ENCODE results near the gene ANKEF1.
"Not testable (repeated sequence)": the region's sequence is repeated elsewhere in the genome, so short reads cannot be mapped to it uniquely, and the experiment has no call there.

ANKEF1 gene

DNA sequence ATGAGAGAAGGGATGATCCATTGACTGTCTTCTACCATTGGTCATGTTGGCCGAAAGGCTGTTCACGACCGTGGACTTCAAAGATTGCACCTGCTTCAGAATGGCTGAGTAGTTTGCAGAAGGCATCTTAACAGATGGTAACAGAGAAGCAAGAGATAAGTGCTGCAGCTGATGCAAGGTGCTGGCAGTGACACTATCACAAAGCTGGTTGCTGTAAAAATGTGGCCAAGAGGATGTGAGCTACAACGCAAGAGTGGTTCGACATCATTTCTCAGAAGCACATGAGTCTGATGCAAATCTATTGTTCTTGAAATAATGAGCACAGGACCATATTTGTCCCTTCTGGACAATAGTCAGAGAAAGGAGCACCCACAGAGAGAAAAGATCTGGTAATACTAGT is 27.0 kb upstream of the ANKEF1 start:
- Mint-ChIP-seq H3K27me3 (peaks cover 9% of the 10 kb centered on the region), H3K9me3 (no peaks in the 10 kb centered on the region), H3K27ac (no peak overlapping the region), H3K4me3 (no peak overlapping the region), H3K36me3 (no peaks in the 10 kb centered on the region), H3K4me1 (peaks cover 3% of the 10 kb centered on the region)
- ATAC-seq (ENCODE audit: low read depth) (peak; percentile 31), DNase-seq (ENCODE audit: low spot score in 2 of 2) (no peak)

DNA sequence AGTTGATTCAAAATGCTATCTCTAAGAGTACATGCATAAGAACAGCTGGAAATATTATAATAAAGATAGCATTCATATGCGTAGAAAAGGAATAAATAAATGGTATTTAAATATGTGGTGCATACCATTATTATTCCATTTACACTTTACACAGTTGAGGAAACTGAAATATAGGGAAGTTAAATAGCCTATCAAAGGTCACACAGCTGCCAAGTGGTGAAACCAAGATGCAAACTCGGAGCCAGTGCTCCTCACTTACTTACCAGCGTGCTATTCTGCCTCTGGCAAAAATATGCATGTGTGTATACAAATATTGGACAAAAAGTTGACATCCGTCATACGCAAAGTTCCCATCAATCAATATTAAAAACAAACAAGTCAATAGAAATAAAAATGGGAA is 22.3 kb upstream of the ANKEF1 start:
- Mint-ChIP-seq H3K4me1 (peaks cover 5% of the 10 kb centered on the region), H3K4me3 (no peak overlapping the region), H3K9me3 (no peaks in the 10 kb centered on the region), H3K27me3 (peaks cover 5% of the 10 kb centered on the region), H3K27ac (no peak overlapping the region), H3K36me3 (no peaks in the 10 kb centered on the region)
- DNase-seq (ENCODE audit: low spot score in 2 of 2), result no peak
- no peak for ATAC-seq (ENCODE audit: low read depth)

DNA sequence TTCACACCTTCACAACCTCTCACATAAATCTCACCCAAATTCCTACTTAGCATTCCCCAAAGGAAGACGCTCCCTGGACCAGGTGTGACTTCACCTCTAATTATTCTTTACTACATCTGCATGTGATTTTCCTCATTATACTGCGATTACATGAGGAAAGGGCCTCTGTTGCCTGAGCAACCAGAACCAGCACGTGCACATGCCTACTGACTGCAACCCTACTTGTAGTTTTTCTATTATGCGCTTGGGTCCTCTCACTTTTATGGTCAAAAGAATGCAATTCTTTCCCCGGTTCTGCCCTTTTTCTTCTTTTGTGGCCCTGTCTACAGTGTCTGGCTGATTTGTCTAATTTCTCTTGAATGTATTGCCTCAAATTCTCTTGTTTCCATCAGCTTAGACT is 20.4 kb upstream of the ANKEF1 start:
- H3K9me3 Mint-ChIP-seq, result no peaks in the 10 kb centered on the region
- no peaks in the 10 kb centered on the region for H3K36me3 Mint-ChIP-seq

DNA sequence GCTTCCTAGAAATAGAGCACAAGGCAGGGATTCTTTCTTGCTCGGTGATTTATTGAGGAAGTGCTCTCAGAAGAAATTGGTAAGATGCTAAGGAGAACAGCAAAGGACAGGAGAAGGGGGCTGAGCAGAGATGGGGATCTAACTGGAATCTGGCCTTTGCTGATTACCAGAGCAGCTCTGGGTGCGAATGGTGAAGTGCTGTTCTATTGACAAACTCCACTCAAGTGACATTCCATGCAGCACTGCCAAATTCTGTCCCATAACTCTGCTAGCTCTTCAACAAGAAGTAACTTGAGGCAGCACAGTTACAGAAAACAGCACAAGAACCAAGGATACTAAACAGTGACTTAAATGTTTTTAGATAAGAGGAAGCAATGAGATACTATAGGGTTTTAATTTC is 13.8 kb upstream of the ANKEF1 start:
- Mint-ChIP-seq H3K27ac (no peak overlapping the region), H3K9me3 (no peaks in the 10 kb centered on the region), H3K4me3 (no peak overlapping the region), H3K4me1 (no peaks in the 10 kb centered on the region), H3K27me3 (peaks cover 14% of the 10 kb centered on the region), H3K36me3 (no peaks in the 10 kb centered on the region)
- ATAC-seq (ENCODE audit: low read depth), result no peak
- no peak for DNase-seq (ENCODE audit: low spot score in 2 of 2)

More for the DNA sequence above, 20.4 kb upstream of the ANKEF1 start:
- H3K4me1 Mint-ChIP-seq, result peaks cover 2% of the 10 kb centered on the region
- H3K4me3 Mint-ChIP-seq, result no peak overlapping the region
- no peak overlapping the region for H3K27ac Mint-ChIP-seq
- H3K27me3 Mint-ChIP-seq, result no peaks in the 10 kb centered on the region
- ATAC-seq (ENCODE audit: low read depth) (no peak), DNase-seq (ENCODE audit: low spot score in 2 of 2) (no peak)

DNA sequence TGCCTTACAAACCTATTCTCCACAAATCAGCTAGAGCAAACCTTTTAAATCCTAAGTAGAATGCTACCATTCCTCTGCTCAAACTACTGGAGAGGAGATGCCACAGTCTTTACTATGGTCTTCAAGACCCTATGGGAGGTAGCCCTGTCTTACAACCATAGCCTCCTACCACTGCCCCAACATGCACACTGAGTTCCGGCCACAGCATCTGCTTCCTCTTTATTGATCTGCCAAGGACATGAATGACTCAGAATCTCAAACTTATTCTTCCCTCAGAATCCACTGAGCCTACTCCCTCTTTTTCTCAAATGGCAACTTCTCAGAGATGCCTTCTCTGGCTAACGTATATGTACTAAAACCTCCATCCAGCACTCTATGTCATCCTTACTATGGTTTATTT is 12.2 kb upstream of the ANKEF1 start:
- Mint-ChIP-seq H3K27me3 (peaks cover 18% of the 10 kb centered on the region), H3K27ac (no peak overlapping the region), H3K36me3 (no peaks in the 10 kb centered on the region), H3K4me3 (no peak overlapping the region), H3K9me3 (peaks cover 1% of the 10 kb centered on the region), H3K4me1 (no peaks in the 10 kb centered on the region)
- DNase-seq (ENCODE audit: low spot score in 2 of 2), result no peak
- ATAC-seq (ENCODE audit: low read depth), result no peak

DNA sequence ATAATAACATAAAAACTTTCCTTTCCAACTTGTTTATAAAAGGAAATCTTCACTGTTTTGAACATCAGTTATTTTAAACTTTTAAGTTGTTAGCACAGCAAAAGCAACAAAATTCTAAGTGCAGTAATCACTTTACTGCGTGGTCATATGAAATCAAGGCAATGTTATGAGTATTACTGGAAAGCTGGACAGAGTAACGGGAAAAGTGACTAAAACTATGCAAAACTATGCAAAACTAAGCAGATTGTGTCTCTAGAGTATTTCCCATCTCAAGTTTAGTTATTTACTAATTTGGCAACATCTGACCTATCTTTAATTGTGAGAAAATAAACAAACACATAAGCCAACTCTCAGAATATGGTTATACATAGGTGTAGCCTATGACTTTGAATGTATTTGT is 10.9 kb upstream of the ANKEF1 start:
- DNase-seq (ENCODE audit: low spot score in 2 of 2) (no peak), ATAC-seq (ENCODE audit: low read depth) (no peak)
- Mint-ChIP-seq H3K27me3 (peaks cover 18% of the 10 kb centered on the region), H3K36me3 (peaks cover 1% of the 10 kb centered on the region), H3K4me3 (no peak overlapping the region), H3K27ac (no peak overlapping the region), H3K9me3 (peaks cover 1% of the 10 kb centered on the region), H3K4me1 (peaks cover under 1% of the 10 kb centered on the region)

DNA sequence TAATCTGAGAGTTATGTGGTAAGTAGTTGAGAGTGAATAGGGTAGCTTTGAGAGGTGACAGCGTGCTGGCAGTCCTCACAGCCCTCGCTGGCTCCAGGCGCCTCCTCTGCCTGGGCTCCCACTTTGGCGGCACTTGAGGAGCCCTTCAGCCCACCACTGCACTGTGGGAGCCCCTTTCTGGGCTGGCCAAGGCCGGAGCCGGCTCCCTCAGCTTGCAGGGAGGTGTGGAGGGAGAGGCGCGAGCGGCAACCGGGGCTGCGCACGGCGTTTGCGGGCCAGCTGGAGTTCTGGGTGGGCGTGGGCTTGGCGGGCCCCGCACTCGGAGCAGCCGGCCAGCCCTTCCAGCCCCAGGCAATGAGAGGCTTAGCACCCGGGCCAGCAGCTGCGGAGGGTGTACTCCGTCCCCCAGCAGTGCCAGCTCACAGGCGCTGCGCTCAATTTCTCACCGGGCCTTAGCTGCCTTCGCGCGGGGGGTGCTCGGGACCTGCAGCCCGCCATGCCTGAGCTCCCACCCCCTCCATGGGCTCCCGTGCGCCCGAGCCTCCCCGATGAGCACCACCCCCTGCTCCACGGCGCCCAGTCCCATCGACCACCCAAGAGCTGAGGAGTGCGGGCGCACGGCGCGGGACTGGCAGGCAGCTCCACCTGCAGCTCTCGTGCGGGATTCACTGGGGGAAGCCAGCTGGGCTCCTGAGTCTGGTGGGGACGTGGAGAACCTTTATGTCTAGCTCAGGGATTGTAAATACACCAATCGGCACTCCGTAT is 3.2 kb upstream of the ANKEF1 start:
- not testable (repeated sequence) for DNase-seq (ENCODE audit: low spot score in 2 of 2); H3K27ac Mint-ChIP-seq; ATAC-seq (ENCODE audit: low read depth); H3K4me3 Mint-ChIP-seq; H3K9me3 Mint-ChIP-seq; H3K27me3 Mint-ChIP-seq; H3K36me3 Mint-ChIP-seq
- peaks cover 11% of the 10 kb centered on the region for H3K4me1 Mint-ChIP-seq

DNA sequence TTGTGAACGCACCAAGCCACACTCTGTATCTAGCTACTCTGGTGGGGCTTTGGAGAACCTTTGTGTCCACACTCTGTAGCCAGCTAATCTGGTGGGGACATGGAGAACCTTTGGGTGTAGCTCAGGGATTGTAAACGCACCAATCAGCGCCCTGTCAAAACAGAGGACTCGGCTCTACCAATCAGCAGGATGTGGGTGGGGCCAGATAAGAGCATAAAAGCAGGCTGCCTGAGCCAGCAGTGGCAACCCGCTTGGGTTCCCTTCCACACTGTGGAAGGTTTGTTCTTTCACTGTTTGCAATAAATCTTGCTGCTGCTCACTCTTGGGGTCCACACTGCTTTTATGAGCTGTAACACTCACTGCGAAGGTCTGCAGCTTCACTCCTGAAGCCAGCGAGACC is 2.5 kb upstream of the ANKEF1 start:
- H3K4me3 Mint-ChIP-seq; H3K36me3 Mint-ChIP-seq; DNase-seq (ENCODE audit: low spot score in 2 of 2); H3K27ac Mint-ChIP-seq; H3K27me3 Mint-ChIP-seq; ATAC-seq (ENCODE audit: low read depth); H3K9me3 Mint-ChIP-seq: not testable (repeated sequence)
- peaks cover 11% of the 10 kb centered on the region for H3K4me1 Mint-ChIP-seq

DNA sequence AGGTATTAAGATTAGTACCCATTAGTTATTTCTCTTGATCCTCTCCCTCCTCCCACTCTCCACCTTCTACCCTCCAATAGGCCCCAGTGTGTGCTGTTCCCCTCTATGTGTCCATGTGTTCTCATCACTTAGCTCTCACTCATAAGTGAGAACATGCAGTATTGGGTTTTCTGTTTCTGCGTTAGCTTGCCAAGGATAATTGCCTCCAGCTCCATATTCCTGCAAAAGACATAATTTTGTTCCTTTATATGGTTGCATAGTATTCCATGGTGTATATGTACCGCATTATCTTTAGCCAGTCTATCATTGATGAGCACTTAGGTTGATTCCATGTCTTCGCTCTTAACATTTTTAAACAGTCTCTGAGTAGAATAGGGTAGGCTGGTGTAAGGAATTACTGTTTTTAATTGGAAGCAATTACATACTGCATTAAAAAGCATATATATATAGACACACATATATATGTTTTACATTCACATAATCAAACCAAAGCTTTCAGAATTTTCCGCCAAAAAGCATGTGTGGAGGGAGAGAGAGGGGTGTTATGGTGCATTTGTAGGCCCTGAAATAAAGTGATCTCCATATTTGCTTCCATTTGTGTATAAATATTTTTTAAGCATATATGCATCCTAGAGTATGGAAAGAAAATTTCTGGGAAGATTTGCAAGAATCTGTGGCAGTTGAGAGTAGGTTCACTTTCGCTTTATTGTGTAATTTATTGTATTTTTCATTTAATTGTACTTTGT is 709 bp upstream of the ANKEF1 start:
- Mint-ChIP-seq H3K4me1 (peaks cover 9% of the 10 kb centered on the region), H3K36me3 (no peaks in the 10 kb centered on the region), H3K4me3 (peak overlapping the region; percentile 3), H3K27ac (no peak overlapping the region), H3K9me3 (no peaks in the 10 kb centered on the region), H3K27me3 (no peaks in the 10 kb centered on the region)
- DNase-seq (ENCODE audit: low spot score in 2 of 2) (no peak), ATAC-seq (ENCODE audit: low read depth) (no peak)

DNA sequence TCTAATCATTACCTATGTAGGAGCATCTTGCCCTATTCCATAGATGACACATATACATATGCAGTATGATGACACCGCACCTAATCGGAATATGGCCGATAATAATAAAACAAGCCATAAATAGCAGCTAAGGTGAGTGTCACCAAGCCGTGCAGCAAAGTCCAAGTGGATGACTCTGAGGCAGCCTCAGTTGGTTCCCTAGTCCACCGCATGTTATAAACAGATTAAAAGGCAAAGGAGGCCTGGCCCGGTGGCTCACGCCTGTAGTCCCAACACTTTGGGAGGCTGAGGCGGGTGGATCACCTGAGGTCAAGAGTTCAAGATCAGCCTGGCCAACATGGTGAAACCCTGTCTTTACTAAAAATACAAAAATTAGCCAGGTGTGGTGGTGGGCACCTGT is 1.5 kb downstream of the ANKEF1 start:
- Mint-ChIP-seq H3K27ac (peak overlapping the region; percentile 53), H3K4me1 (peaks cover 13% of the 10 kb centered on the region)
- H3K27me3 Mint-ChIP-seq; ATAC-seq (ENCODE audit: low read depth); H3K9me3 Mint-ChIP-seq; H3K36me3 Mint-ChIP-seq; DNase-seq (ENCODE audit: low spot score in 2 of 2); H3K4me3 Mint-ChIP-seq: not testable (repeated sequence)

DNA sequence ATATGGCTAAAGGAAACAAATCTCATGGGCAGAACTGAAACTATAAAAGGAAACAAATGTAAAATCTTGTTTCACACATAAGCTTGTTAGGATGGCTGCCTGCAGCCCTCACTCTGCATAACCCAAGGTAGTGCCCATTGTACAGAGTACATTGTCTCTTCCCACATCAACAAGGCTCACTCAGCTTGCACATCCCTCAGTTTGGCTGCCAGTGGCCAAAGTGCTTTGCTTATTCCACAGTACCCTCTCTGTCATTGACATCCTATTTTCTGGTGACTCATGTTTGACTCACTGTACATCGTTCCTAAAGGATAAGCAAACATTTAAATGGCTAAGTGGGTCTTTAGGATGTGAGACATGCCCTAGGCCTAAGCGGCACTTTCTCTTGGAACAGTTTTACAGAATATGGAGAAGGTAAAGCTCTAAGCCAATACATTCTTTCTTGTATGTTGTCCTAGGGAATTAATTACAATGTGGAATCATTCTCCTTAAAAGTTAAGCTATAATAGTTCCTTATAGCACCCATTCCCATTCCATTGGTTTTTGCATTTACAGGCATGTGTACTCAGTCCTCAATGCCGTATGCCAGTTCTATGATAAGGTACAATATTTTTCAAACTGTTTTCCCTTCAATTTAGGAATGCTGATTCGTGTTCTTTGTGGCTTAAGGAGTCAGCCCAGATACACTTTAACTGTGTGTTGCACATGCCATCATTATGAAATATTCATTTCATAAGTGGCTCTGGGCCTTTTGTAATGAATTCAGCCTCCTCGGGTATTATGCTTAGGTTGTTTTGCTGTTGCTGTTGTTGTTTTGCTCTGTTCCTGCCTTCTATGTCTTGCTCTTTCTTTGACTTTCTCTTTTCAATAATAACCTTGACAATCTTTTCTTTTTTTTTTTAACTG is 5.5 kb downstream of the ANKEF1 start:
- Mint-ChIP-seq H3K36me3 (peaks cover 7% of the 10 kb centered on the region), H3K9me3 (no peaks in the 10 kb centered on the region), H3K27ac (no peak overlapping the region), H3K4me3 (no peak overlapping the region), H3K4me1 (peaks cover 10% of the 10 kb centered on the region), H3K27me3 (no peaks in the 10 kb centered on the region)
- DNase-seq (ENCODE audit: low spot score in 2 of 2) (no peak), ATAC-seq (ENCODE audit: low read depth) (no peak)

DNA sequence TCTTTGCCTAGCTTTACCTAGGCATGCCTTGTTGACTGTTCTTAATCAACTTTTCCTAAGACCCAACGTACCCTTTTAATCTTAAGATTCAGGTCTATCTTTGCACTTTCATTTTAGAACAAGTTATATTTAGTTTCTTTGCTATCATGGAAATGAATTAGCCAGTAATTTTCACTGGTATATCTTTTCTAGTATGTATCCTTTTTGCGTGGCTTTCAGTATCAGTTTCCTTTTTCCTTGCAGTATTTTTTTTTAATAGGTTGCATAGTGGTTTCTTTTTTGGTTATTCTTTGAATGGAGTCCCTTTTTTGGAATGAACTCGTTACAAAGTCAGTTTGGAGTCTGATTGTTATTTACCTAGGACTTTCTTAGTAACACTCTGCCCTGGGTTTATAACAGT is 7.3 kb downstream of the ANKEF1 start:
- Mint-ChIP-seq H3K27me3 (no peaks in the 10 kb centered on the region), H3K4me1 (peaks cover 4% of the 10 kb centered on the region), H3K27ac (no peak overlapping the region), H3K36me3 (peaks cover 7% of the 10 kb centered on the region), H3K9me3 (no peaks in the 10 kb centered on the region), H3K4me3 (no peak overlapping the region)
- ATAC-seq (ENCODE audit: low read depth) (no peak), DNase-seq (ENCODE audit: low spot score in 2 of 2) (no peak)

DNA sequence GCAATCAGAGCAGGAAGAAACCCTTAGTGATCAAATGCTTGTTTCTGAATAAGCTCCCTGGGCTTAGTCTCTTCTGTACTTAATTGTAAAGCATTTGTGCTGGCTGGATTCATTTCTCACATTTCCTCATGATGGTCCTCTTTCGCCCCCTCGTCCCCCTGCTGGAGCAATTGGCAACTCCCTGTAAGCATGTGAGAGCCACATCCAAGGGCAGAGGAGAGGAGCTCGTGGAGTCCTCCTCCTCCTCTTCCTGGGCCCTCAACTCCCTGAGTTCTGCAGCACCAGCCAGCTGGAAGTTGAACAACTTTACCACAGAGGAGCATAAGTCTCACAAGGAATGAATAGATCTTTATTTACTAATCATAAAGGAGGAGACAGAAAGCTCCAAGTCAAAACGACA is 12.6 kb downstream of the ANKEF1 start:
- Mint-ChIP-seq H3K36me3 (peaks cover 6% of the 10 kb centered on the region), H3K27me3 (no peaks in the 10 kb centered on the region), H3K27ac (no peak overlapping the region), H3K4me3 (no peak overlapping the region), H3K9me3 (no peaks in the 10 kb centered on the region), H3K4me1 (no peaks in the 10 kb centered on the region)
- ATAC-seq (ENCODE audit: low read depth) (no peak), DNase-seq (ENCODE audit: low spot score in 2 of 2) (no peak)

DNA sequence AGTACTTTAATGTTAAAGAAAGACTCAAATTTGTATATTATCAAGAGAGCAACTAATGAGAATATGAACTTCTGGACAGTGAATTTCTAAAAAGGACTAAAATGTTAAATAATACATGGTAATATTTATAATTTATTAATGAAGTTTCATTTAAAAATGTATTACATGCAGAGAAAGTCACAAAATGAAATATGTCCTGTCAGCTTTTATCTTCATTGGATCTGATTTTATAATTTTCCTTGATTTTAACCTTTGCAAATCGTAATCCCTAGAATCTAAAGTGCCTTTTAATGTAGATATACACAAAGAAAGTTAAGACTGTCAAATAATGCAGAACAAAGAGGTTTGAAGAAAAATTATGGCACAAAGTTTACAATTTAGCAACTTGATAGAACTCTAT is 16.4 kb downstream of the ANKEF1 start:
- peaks cover 19% of the 10 kb centered on the region for H3K36me3 Mint-ChIP-seq
- H3K4me3 Mint-ChIP-seq, result no peak overlapping the region
- no peaks in the 10 kb centered on the region for H3K4me1 Mint-ChIP-seq
- H3K27me3 Mint-ChIP-seq, result no peaks in the 10 kb centered on the region
- DNase-seq (ENCODE audit: low spot score in 2 of 2), result no peak
- no peak for ATAC-seq (ENCODE audit: low read depth)
- no peaks in the 10 kb centered on the region for H3K9me3 Mint-ChIP-seq
- no peak overlapping the region for H3K27ac Mint-ChIP-seq
